BLaER1 (cell line): Measurements from ENCODE around the gene SMOC1.

Source experiments
- H3K27ac ChIP-seq: shearing (Covaris generic); formaldehyde crosslinking; 2 replicates; pipeline ENCODE4 v1.8.1; 2022
- H3K27me3 ChIP-seq: shearing (Covaris generic); formaldehyde crosslinking; 2 replicates; pipeline ENCODE4 v1.8.1; 2022
- H3K36me3 ChIP-seq: shearing (Covaris generic); formaldehyde crosslinking; 2 replicates; pipeline ENCODE4 v1.8.1; 2022
- H3K4me1 ChIP-seq: shearing (Covaris generic); formaldehyde crosslinking; 2 replicates; pipeline ENCODE4 v1.8.1; 2022
- H3K4me2 ChIP-seq: shearing (Covaris generic); formaldehyde crosslinking; 2 replicates; pipeline ENCODE4 v1.8.1; 2022
- H3K4me3 ChIP-seq: shearing (Covaris generic); formaldehyde crosslinking; 2 replicates; pipeline ENCODE4 v1.8.1; 2022
- H3K9ac ChIP-seq: shearing (Covaris generic); formaldehyde crosslinking; 2 replicates; pipeline ENCODE4 v1.8.1; 2022
- H3K9me3 ChIP-seq: shearing (Covaris generic); formaldehyde crosslinking; 2 replicates; pipeline ENCODE4 v1.8.1; 2022
- H4K20me1 ChIP-seq: shearing (Covaris generic); formaldehyde crosslinking; 2 replicates; pipeline ENCODE4 v1.8.1; 2022
- Cebpa-rat ChIP-seq: shearing (Covaris generic); IDR thresholded peaks from 2 replicates; pipeline ENCODE4 v1.8.1; 2022

The SMOC1 gene

GRCh38 chr14:70027785-70028428 is 148.7 kb downstream of the SMOC1 start:
- no peak overlapping the region for H3K4me3 ChIP-seq

GRCh38 chr14:70029296-70030132 is 150.3 kb downstream of the SMOC1 start:
- no peaks in the 10 kb centered on the region for H3K36me3 ChIP-seq
- no peak for TF ChIP-seq Cebpa-rat
- no peak overlapping the region for H3K27ac ChIP-seq
- no peaks in the 10 kb centered on the region for H3K9me3 ChIP-seq
- no peaks in the 10 kb centered on the region for H4K20me1 ChIP-seq
- H3K4me3 ChIP-seq: no peak overlapping the region
- H3K27me3 ChIP-seq: no peaks in the 10 kb centered on the region
- peaks cover 22% of the 10 kb centered on the region for H3K4me1 ChIP-seq
- no peak overlapping the region for H3K9ac ChIP-seq
- H3K4me2 ChIP-seq: no peak overlapping the region

More at GRCh38 chr14:70027785-70028428, 148.7 kb downstream of the SMOC1 start:
- Histone ChIP-seq H3K4me2 (peak overlapping the region; percentile 65; the same call in 1 of the 2 replicates), H3K9me3 (no peaks in the 10 kb centered on the region), H3K9ac (no peak overlapping the region), H3K36me3 (no peaks in the 10 kb centered on the region), H3K27ac (no peak overlapping the region), H3K4me1 (peaks cover 22% of the 10 kb centered on the region), H4K20me1 (no peaks in the 10 kb centered on the region), H3K27me3 (no peaks in the 10 kb centered on the region)
- TF ChIP-seq Cebpa-rat: no peak

GRCh38 chr14:70032016-70032415 is 152.8 kb downstream of the SMOC1 start:
- Histone ChIP-seq H3K9ac (no peak overlapping the region), H3K36me3 (no peaks in the 10 kb centered on the region), H3K27me3 (no peaks in the 10 kb centered on the region), H3K9me3 (no peaks in the 10 kb centered on the region), H3K4me2 (no peak overlapping the region), H4K20me1 (no peaks in the 10 kb centered on the region), H3K4me3 (no peak overlapping the region), H3K4me1 (peaks cover 7% of the 10 kb centered on the region), H3K27ac (no peak overlapping the region)
- no peak for TF ChIP-seq Cebpa-rat

GRCh38 chr14:70032447-70032846 is 153.2 kb downstream of the SMOC1 start:
- Histone ChIP-seq H4K20me1 (no peaks in the 10 kb centered on the region), H3K9ac (no peak overlapping the region), H3K4me1 (peaks cover 3% of the 10 kb centered on the region), H3K4me3 (no peak overlapping the region), H3K36me3 (no peaks in the 10 kb centered on the region), H3K9me3 (no peaks in the 10 kb centered on the region), H3K4me2 (no peak overlapping the region), H3K27ac (no peak overlapping the region), H3K27me3 (no peaks in the 10 kb centered on the region)
- TF ChIP-seq Cebpa-rat: no peak

GRCh38 chr14:70033116-70033515 is 153.9 kb downstream of the SMOC1 start:
- Histone ChIP-seq H4K20me1 (no peaks in the 10 kb centered on the region), H3K27me3 (no peaks in the 10 kb centered on the region), H3K9ac (no peak overlapping the region), H3K27ac (no peak overlapping the region), H3K4me1 (no peaks in the 10 kb centered on the region), H3K4me3 (no peak overlapping the region), H3K9me3 (no peaks in the 10 kb centered on the region), H3K36me3 (no peaks in the 10 kb centered on the region), H3K4me2 (no peak overlapping the region)
- TF ChIP-seq Cebpa-rat: no peak

- Histone ChIP-seq H3K27me3 (no peaks in the 10 kb centered on the region), H3K4me3 (no peak overlapping the region), H3K36me3 (no peaks in the 10 kb centered on the region), H3K27ac (no peak overlapping the region), H4K20me1 (no peaks in the 10 kb centered on the region), H3K9me3 (no peaks in the 10 kb centered on the region), H3K9ac (no peak overlapping the region), H3K4me1 (no peaks in the 10 kb centered on the region), H3K4me2 (no peak overlapping the region)
- TF ChIP-seq Cebpa-rat: no peak
These were observed 154.3 kb downstream of the SMOC1 start for GRCh38 chr14:70033561-70033960.

GRCh38 chr14:70034257-70034656 is 155.0 kb downstream of the SMOC1 start:
- Histone ChIP-seq H3K4me1 (no peaks in the 10 kb centered on the region), H3K27ac (no peak overlapping the region), H3K27me3 (no peaks in the 10 kb centered on the region), H3K9me3 (no peaks in the 10 kb centered on the region), H4K20me1 (no peaks in the 10 kb centered on the region), H3K36me3 (no peaks in the 10 kb centered on the region), H3K4me2 (no peak overlapping the region), H3K9ac (no peak overlapping the region), H3K4me3 (no peak overlapping the region)
- TF ChIP-seq Cebpa-rat: no peak

- H3K36me3 ChIP-seq: no peaks in the 10 kb centered on the region
- H3K27ac ChIP-seq: no peak overlapping the region
- no peak for TF ChIP-seq Cebpa-rat
- H3K27me3 ChIP-seq: no peaks in the 10 kb centered on the region
- no peaks in the 10 kb centered on the region for H3K9me3 ChIP-seq
- H3K4me2 ChIP-seq: no peak overlapping the region
- H3K9ac ChIP-seq: no peak overlapping the region
- H3K4me3 ChIP-seq: no peak overlapping the region
- H4K20me1 ChIP-seq: no peaks in the 10 kb centered on the region
- no peaks in the 10 kb centered on the region for H3K4me1 ChIP-seq
These were observed 157.4 kb downstream of the SMOC1 start for GRCh38 chr14:70036665-70037064.

- Histone ChIP-seq H3K4me2 (no peak overlapping the region), H4K20me1 (no peaks in the 10 kb centered on the region), H3K9me3 (no peaks in the 10 kb centered on the region), H3K4me3 (no peak overlapping the region), H3K27ac (no peak overlapping the region), H3K4me1 (no peaks in the 10 kb centered on the region), H3K36me3 (no peaks in the 10 kb centered on the region), H3K27me3 (no peaks in the 10 kb centered on the region), H3K9ac (no peak overlapping the region)
- TF ChIP-seq Cebpa-rat: no peak
These were observed 163.8 kb downstream of the SMOC1 start for GRCh38 chr14:70043001-70043400.

GRCh38 chr14:70045310-70045709 is 166.1 kb downstream of the SMOC1 start:
- H3K27me3 ChIP-seq: no peaks in the 10 kb centered on the region

More at GRCh38 chr14:70045310-70045709, 166.1 kb downstream of the SMOC1 start:
- no peaks in the 10 kb centered on the region for H3K4me1 ChIP-seq
- no peak for TF ChIP-seq Cebpa-rat
- H3K9me3 ChIP-seq: no peaks in the 10 kb centered on the region
- H3K27ac ChIP-seq: no peak overlapping the region
- H4K20me1 ChIP-seq: no peaks in the 10 kb centered on the region
- H3K4me2 ChIP-seq: no peak overlapping the region
- no peaks in the 10 kb centered on the region for H3K36me3 ChIP-seq
- no peak overlapping the region for H3K9ac ChIP-seq
- H3K4me3 ChIP-seq: no peak overlapping the region
